ENCODE data around the gene GPSM1.
"Not testable (repeated sequence)": the region's sequence is repeated elsewhere in the genome, so short reads cannot be mapped to it uniquely, and the experiment has no call there.

The GPSM1 gene

DNA sequence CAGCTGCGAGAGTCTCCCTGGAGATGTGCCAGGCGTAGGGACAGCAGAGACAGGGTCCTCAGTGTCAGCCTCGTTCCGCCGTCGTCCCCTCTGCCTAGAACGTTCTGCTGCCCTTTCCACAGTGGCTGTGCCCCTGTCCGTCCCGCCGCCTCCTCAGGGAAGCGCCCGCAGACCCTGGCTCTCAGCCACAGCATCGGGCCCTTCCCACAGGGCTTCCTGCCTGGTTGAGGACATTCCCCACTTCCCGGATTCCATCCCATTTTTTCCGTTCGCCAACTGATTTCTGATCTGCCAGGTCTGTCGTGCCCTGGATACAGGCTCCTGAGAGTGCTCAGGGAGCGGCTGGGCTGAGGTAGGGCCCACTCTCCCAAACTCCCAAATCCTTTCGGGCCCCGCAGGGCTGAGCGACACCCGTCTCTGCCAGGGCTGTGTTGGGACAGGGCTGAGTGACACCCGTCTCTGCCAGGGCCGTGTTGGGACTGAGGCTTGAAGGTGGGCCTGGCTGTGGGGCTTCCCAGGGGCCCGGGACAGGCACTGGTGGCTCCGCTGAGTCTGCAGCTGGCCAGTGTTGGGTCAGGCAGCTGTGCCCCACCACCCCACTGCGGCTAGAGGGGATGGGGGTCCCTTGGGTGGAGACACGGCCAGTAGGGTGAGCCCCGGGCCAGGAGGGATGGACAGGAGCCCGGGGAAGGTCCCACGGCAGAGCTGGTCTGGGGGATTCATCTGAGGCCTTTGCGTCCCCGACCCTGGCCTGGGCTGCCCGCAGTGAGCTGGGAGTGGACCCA is 20.3 kb downstream of the GPSM1 start:
- DNase-seq: no peak

- no peak for DNase-seq
These were observed 21.4 kb downstream of the GPSM1 start for GRCh38 chr9:136348691-136349090.

DNA sequence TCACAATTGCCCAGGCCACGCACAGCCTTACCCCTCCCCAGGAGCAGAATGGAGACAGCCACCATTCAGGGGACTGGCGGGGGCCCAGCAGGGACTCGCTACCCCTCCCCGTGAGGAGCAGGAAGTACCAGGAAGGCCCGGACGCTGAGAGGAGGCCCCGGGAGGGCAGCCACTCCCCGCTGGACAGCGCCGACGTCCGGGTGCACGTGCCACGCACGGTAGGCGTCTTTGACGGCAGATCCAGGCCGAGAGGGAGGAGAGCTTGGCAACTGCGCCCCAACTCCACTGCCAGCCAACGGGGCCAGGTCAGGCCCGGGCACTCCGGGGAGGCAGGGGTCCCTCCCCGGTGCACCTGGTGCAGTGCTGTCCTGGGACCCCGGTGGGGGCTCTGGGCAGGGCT is 22.2 kb downstream of the GPSM1 start:
- DNase-seq: no peak

- DNase-seq: no peak
These were observed 24.0 kb downstream of the GPSM1 start for GRCh38 chr9:136351252-136351800.

DNA sequence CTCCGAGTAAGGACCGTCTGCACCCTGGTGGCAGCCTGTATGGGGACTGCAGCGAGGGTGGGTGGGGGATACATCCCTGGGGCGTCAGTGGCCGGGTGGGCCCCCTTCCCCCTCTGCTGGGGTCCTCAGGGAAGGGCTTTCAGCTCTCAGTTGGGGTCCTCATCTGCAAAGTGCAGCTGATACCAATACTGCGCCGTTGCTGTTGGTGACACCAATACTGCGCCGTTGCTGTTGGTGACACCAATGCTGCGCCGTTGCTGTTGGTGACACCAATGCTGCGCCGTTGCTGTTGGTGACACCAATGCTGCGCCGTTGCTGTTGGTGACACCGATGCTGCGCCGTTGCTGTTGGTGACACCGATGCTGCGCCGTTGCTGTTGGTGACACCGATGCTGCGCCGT is 24.5 kb downstream of the GPSM1 start:
- not testable (repeated sequence) for DNase-seq

GRCh38 chr9:136352682-136353081 is 25.3 kb downstream of the GPSM1 start:
- DNase-seq: no peak

DNA sequence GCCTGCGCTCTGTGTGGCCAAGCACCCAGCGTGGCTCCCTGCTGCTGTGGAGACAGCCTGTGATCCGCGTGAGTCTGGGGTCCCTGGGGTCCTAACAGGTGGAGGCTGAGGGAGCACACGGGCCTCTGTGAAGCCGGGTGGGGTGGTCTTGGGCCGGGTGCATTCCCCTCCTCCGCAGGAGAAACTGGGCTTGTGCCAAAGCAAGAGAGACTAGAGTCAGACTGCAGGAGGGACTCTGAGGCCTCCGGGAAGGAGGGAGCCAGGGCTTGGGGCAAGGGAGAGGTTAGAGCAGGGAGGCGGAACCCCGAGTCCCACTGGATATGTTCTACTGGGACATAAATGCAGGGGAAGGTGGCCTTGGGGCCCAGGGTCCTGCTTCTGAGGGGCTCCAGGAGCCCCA is 25.7 kb downstream of the GPSM1 start:
- no peak for DNase-seq

GRCh38 chr9:136353757-136354488 is 26.6 kb downstream of the GPSM1 start:
- no peak for DNase-seq

DNA sequence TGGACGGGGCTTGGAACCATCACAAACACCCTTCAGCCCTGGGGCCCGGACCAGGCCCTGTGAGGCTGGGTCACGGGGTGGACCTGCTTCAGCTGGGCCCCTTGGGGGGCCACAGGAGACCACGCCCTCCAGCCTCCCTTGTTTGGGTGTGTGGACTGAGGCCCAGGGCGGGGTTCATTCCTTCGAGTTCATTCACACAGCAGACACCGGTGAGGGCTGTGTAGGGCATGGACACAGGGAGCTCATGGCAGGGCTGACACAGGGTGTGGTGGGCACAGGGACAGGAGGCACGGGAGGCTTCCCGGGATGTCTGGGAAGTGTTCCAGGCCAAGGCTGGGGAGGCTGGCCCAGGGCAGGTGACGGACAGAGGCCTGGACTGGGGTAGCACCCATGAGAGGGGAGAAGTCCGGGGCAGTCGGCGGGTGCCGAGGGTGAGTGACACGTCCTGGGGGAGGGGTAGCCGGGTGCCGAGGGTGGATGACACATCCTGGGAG is 27.3 kb downstream of the GPSM1 start:
- DNase-seq: no peak

DNA sequence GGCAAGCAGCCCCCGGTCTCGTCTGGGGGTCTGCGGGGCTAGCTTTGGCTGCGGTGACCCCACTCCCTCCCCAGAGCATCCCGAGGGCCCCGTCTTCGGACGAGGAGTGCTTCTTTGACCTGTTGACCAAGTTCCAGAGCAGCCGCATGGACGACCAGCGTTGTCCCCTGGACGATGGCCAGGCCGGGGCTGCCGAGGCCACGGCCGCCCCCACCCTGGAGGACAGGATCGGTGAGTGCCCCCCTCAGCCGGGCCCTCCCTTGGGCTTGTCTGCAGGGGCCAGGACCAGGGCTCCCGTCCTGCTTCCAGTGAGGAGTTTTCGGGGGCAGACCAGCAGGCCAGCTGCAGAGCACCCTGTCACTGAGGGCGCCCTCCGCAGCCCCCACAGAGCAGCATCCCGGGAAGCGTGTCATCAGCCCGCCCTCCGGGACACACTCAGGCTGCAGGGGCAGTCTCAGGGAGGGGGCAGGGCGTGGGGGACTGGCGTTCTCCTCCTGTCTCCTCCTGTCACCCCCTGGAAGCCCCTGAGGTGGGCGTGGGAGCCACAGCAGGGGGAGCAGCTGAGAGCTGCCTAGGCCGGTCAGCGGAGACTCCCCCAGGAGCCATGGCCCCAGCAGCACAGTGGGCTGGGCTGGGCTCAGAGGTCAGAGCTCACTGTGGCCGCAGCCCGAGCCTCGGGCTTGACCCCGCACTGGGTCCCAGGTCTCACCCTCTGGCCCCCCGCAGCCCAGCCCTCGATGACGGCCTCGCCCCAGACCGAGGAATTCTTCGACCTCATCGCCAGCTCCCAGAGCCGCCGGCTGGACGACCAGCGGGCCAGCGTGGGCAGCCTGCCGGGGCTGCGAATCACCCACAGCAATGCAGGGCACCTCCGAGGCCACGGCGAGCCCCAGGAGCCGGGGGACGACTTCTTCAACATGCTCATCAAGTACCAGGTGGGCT is 28.5 kb downstream of the GPSM1 start:
- DNase-seq: no peak

DNA sequence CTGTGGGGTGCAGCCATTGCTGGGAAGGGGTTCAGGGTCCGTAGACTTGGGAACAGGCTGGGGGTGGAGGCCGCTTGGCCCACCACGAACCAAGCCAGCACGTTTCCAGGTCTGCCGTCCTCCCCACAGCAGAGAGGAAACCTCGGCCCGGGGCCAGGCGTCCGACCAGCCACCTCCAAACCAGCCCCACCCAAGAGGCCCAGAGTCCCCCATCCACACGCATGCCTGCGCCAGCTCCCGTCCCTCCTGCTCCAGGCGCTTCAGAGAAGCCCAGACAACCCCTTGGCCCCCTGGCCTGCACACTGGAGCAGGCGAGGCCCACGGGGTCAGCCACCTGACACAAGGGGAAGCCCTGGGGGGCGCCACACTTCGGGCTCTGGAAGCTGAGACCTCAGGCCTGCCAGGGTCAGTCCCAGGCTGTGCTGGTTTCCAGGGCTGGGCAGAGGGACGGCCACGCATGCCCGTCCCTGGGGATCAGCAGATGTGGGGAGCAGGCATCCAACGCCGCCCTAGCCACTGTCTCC is 29.9 kb downstream of the GPSM1 start:
- DNase-seq: no peak

DNA sequence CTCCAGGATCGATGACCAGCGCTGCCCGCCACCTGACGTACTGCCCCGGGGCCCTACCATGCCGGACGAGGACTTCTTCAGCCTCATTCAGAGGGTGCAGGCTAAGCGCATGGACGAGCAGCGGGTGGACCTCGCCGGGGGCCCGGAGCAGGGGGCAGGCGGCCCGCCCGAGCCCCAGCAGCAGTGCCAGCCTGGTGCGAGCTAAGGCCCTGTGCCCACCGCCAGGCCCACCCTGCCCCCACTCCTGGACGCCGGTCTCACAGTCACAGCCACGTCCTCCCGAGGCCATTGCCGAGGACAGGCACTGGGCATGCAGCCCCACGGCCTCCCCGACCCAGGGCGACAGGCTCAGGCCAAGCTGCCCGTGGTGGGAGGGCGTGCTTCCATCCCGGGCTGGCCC is 30.7 kb downstream of the GPSM1 start:
- no peak for DNase-seq

- no peak for DNase-seq
These were observed 31.5 kb downstream of the GPSM1 start for GRCh38 chr9:136358888-136359287.

DNA sequence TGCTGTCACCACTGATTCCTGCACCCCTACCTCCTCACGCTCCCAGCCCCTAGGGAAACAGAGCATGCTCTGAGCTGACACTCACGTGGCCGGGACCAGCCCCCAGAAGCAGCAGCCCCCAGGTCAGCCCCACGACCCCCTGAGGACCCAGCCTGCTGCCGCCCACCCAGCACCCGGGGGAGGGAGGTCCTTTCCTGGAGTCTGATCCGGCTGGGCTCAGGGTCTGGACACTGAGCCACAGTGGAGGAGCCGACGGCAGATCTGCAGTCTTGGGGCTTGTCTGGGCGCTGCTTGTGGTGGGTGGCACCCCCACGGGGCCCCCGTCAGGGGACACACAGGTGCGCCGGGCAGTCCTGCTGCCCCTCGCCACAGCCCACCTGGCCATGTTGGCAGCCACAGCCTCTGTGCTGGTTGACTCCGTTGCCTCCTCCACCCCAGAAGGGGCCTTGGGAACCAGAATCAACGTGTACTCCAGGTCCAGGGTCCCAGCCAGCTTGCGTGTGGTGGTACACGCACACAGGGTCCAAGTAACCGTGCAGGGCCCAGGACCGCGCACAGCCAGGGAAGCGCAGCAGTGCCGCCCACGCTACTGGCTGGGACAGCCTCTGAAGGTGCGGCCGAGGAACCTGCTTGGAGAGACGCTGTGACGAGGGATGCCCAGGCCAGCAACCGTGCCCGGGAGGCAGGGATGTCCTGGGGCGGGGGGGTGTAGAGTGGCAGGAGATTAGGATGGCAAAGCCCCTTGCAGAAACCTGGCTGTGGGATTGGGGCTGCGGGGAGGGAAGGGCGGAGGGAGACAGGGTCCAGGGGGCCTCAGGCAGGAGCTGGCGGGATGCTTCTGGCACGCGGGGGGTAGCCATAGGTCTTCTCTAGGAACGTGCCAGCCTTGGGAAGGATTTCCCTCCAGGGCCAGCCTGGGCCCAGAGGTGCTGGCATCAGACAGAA is 32.7 kb downstream of the GPSM1 start:
- DNase-seq: no peak

DNA sequence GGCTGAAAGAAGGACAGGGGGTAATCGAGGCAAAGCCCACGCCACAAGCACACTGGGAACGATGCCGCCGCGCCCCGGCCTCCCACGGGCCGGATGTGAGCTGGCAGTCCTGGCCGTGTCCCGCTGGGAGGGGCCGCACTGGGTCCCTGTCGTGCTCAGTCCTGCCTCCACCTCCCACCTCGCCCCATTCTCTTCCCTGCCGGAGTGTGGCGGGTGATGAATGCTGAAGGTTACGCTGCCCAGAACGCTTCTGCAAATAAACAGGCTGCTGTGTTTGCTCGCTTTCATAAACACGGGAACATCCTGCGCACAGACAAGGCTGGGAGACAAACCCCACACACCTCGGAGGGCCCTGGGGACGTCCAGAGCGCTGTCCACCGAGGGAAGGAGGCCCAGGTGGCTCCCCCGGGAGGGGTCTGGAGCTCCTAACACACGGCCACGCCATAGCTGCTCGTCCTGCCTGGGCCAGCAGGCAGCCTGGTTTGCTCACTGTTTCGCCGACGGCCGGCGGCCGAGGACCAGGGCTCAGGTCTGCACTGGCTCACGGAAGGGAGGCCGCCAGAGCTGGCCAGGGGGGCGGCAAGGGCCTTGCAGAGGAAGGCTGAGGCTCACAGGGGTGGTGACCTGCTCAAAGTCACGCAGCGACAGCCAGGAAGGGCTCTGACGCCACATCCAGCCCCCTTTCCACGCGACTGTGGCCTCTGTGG is 33.9 kb downstream of the GPSM1 start:
- DNase-seq: no peak

- no peak for DNase-seq
These were observed 34.6 kb downstream of the GPSM1 start for GRCh38 chr9:136361754-136362449.

DNA sequence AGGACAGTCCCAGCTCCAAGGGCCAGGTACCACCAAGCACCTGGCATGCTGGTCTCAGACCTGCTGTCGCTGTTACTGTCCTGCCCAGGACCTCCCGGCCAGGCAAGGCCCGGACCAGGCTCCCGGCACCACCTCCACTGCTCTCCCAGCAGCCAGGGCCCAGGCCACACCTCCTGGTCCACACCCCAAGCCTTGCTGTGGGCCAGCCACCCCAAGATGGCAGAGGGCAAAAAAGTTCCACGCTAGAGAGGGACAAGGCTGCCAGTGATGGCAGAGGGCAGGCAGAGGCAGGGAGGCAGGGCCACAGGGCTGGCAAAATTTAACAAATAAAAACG is 35.1 kb downstream of the GPSM1 start:
- DNase-seq: no peak

DNA sequence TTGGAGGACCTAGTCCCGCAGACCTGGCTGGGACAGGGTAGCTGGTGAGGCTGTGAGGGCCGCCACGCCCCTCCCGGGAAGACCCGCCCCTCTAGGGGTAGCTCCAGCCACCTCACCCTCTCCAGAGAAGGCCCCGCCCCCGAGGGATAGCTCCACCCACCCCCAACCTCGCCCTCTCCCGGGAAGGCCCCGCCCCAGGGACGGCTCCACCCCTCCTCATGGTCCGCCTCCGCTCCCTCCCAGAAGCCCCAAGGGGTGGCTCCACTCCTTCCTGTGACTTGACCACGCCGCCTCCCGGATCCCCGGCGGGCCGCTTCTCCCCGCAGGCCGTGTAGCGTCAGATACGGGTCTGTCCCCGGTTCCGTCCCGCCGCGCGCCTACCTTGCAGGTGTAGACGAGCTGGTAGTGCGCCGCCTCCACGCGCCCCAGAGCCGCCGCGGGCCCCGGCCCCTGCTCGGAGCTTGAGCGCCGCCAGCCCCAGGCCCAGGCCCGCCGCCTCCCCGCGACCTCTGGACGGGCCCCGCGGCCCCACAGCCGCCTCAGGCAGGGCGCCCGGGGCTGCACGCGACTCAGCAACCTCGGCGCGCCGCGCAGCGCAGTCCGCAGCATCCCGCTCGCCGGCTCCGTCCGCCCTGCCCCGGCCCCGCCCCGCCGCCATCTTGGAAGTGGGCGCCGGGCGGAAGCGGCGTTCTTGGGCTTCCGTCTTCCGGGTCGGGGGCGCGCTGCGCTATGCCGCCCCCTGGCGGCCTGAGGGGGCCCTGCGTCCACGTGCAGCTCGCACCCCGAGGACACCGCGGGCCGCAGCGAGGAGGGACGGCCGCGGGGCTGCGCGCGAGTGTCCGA is 36.0 kb downstream of the GPSM1 start, which contains the start of gene DNLZ:
Gene DNLZ, minus strand, starts transcription at position 639 of the 843 bp plus-strand sequence. Its CDS starts 30 bp downstream, at position 609.
- peak; percentile 97 for DNase-seq

Data from activated CD8-positive, alpha-beta memory T cell treated with anti-CD3 and anti-CD28 coated beads for 24 hours (primary cell).